SK-N-SH (cell line): ENCODE results near the gene DMKN. TPM values are rescaled to one million over a fixed set of nuclear protein-coding genes. Genes with fewer than 3 reads are reported as not detected.

ENCODE experiments used
- CTCF ChIA-PET: fragments of 300-600, 350-600 bp; formaldehyde crosslinking; extraction: SDS; loops from one replicate; lab custom pipeline; 2021; lab: Yijun Ruan, JAX
- POLR2A ChIA-PET: fragments of 350-600 bp; sonication (Branson Sonifier 250); formaldehyde crosslinking; extraction: SDS; loops from one replicate; lab custom pipeline; 2020; ENCODE audit warnings: antibody characterized with exemption, inconsistent platforms; lab: Yijun Ruan, JAX
- DNase-seq: peaks from one replicate; pipeline ENCODE4 v3.0.0; 2012
- H2AFZ ChIP-seq: fragments of 200-600 bp; sonication (generic); 2 replicates; pipeline ENCODE4 v1.8.1; 2016; ENCODE audit warnings: antibody characterized with exemption, mild to moderate bottlenecking, low read depth
- H3F3A ChIP-seq: fragments of 200-600 bp; sonication (generic); replicated peaks from 2 replicates; pipeline ENCODE3; 2016; ENCODE audit warnings: antibody characterized with exemption, mild to moderate bottlenecking; ENCODE audit not compliant: insufficient read depth
- H3K27ac ChIP-seq, 2 experiments: fragments of 200-500 bp in 1 of 2; fragments of 200-600 bp in 1 of 2; sonication (Bioruptor generic) in 1 of 2; sonication (generic), shearing (Covaris generic) in 1 of 2; 2 replicates each; pipeline versions ENCODE4 v1.5.1 to v1.6.1; 2014 to 2016; ENCODE audit warnings: low read depth in 2 of 2, inconsistent platforms in 1 of 2, low read length in 1 of 2, mild to moderate bottlenecking in 1 of 2, mixed read lengths in 1 of 2
- H3K27me3 ChIP-seq: fragments of 200-600 bp; sonication (generic), shearing (Covaris generic); 2 replicates; pipeline ENCODE4 v1.6.1; 2016; ENCODE audit warnings: mixed run types; ENCODE audit not compliant: insufficient read depth
- H3K36me3 ChIP-seq, 2 experiments: fragments of 200-500 bp in 1 of 2; fragments of 200-600 bp in 1 of 2; sonication (Bioruptor generic) in 1 of 2; sonication (generic) in 1 of 2; replicated peaks in 1 of 2; 2 replicates each; pipeline versions ENCODE3 to v1.5.1; 2014 to 2016; ENCODE audit warnings: low read length in 1 of 2, mild to moderate bottlenecking in 1 of 2; ENCODE audit not compliant: insufficient read depth in 2 of 2, control insufficient read depth in 1 of 2
- H3K4me1 ChIP-seq, 2 experiments: fragments of 200-500 bp in 1 of 2; fragments of 200-600 bp in 1 of 2; sonication (Bioruptor generic) in 1 of 2; sonication (generic), shearing (Covaris generic) in 1 of 2; 2 replicates each; pipeline versions ENCODE4 v1.5.1 to v1.6.1; 2014 to 2016; ENCODE audit warnings: low read depth in 1 of 2, low read length in 1 of 2, mixed run types in 1 of 2; ENCODE audit not compliant: insufficient read depth in 2 of 2, control insufficient read depth in 1 of 2
- H3K4me2 ChIP-seq: fragments of 200-600 bp; sonication (generic), shearing (Covaris generic); 2 replicates; pipeline ENCODE4 v1.6.1; 2017; ENCODE audit warnings: mixed run types
- H3K4me3 ChIP-seq, 2 experiments: fragments of 200-500 bp in 1 of 2; fragments of 200-600 bp in 1 of 2; sonication (Bioruptor generic) in 1 of 2; sonication (generic), shearing (Covaris generic) in 1 of 2; 2 replicates each; pipeline versions ENCODE4 v1.5.1 to v1.8.1; 2014 to 2016; ENCODE audit warnings: low read depth in 2 of 2, inconsistent platforms in 1 of 2, low read length in 1 of 2, mild to moderate bottlenecking in 1 of 2, mixed read lengths in 1 of 2, moderate library complexity in 1 of 2
- H3K79me2 ChIP-seq: fragments of 200-600 bp; sonication (generic); 2 replicates; pipeline ENCODE4 v1.8.1; 2017; ENCODE audit warnings: mild to moderate bottlenecking; ENCODE audit not compliant: insufficient read depth
- H3K9ac ChIP-seq: fragments of 200-600 bp; sonication (generic); 2 replicates; pipeline ENCODE4 v1.6.1; 2017; ENCODE audit warnings: mixed run types
- H3K9me2 ChIP-seq: fragments of 200-600 bp; sonication (generic); 2 replicates; pipeline ENCODE4 v1.6.1; 2017; ENCODE audit warnings: mixed run types
- H3K9me3 ChIP-seq: fragments of 200-600 bp; sonication (generic); 2 replicates; pipeline ENCODE4 v1.6.1; 2017; ENCODE audit warnings: mixed run types, mild to moderate bottlenecking, moderate library complexity
- H4K20me1 ChIP-seq: fragments of 200-600 bp; sonication (generic); 2 replicates; pipeline ENCODE4 v1.6.1; 2017; ENCODE audit warnings: mild to moderate bottlenecking, mixed run types; ENCODE audit not compliant: insufficient read depth
- CHD2 ChIP-seq: fragments of 150-350 bp; IDR thresholded peaks from 2 replicates; pipeline ENCODE4 v1.6.1; 2018; ENCODE audit warnings: low read length; ENCODE audit not compliant: partially characterized antibody
- FOSL2 ChIP-seq: IDR thresholded peaks from 2 replicates; pipeline ENCODE4 v1.4.0; 2012; ENCODE audit warnings: low read depth, mild to moderate bottlenecking, moderate library complexity, borderline replicate concordance
- FOXJ3 ChIP-seq: sonication (generic); formaldehyde crosslinking; IDR thresholded peaks from 2 replicates; pipeline ENCODE4 v1.5.1; 2020; ENCODE audit warnings: mild to moderate bottlenecking, missing genetic modification reagents
- FOXM1 ChIP-seq: IDR thresholded peaks from 2 replicates; pipeline ENCODE4 v1.4.0; 2012; ENCODE audit warnings: low read depth, mild to moderate bottlenecking
- GABPA ChIP-seq: IDR thresholded peaks from 2 replicates; pipeline ENCODE4 v1.4.0; 2012; ENCODE audit warnings: low read depth, mild to moderate bottlenecking
- JUND ChIP-seq: IDR thresholded peaks from 2 replicates; pipeline ENCODE4 v1.4.0; 2012
- MEF2A ChIP-seq: IDR thresholded peaks from 2 replicates; pipeline ENCODE4 v1.4.0; 2012; ENCODE audit warnings: low read depth, borderline replicate concordance
- MXI1 ChIP-seq: IDR thresholded peaks from 2 replicates; pipeline ENCODE4 v1.6.1; 2012; ENCODE audit warnings: mild to moderate bottlenecking, low read depth, low read length, improper control_type of control experiment
- NRF1 ChIP-seq: IDR thresholded peaks from 2 replicates; pipeline ENCODE4 v1.6.1; 2012; ENCODE audit warnings: low read depth, mild to moderate bottlenecking, low read length
- POLR2AphosphoS5 ChIP-seq: IDR thresholded peaks from 2 replicates; pipeline ENCODE4 v1.6.1; 2012; ENCODE audit warnings: low read depth, low read length
- RFX5 ChIP-seq: IDR thresholded peaks from 2 replicates; pipeline ENCODE4 v1.6.1; 2012; ENCODE audit warnings: mild to moderate bottlenecking, improper control_type of control experiment, low read length
- RXRA ChIP-seq: IDR thresholded peaks from 2 replicates; pipeline ENCODE4 v1.4.0; 2012; ENCODE audit warnings: low read depth, mild to moderate bottlenecking, borderline replicate concordance
- SIN3A ChIP-seq: IDR thresholded peaks from 2 replicates; pipeline ENCODE4 v1.6.1; 2012; ENCODE audit warnings: low read depth, mild to moderate bottlenecking, low read length, moderate library complexity, borderline replicate concordance
- SMC3 ChIP-seq: IDR thresholded peaks from 2 replicates; pipeline ENCODE4 v1.6.1; 2012; ENCODE audit warnings: low read depth, low read length, improper control_type of control experiment
- TCF12 ChIP-seq: IDR thresholded peaks from 2 replicates; pipeline ENCODE4 v1.4.0; 2012
- TEAD4 ChIP-seq: IDR thresholded peaks from 2 replicates; pipeline ENCODE4 v1.4.0; 2012; ENCODE audit warnings: mild to moderate bottlenecking, borderline replicate concordance; ENCODE audit not compliant: insufficient read depth
- YY1 ChIP-seq: IDR thresholded peaks from 2 replicates; pipeline ENCODE4 v1.4.0; 2012; ENCODE audit warnings: low read depth, mild to moderate bottlenecking
- WGBS: methylation state at CpG from one replicate; pipeline ENCODE4 v1.1.6; 2017; ENCODE audit warnings: low lambda C conversion rate; 5-methylcytosine and 5-hydroxymethylcytosine counted together
- polyA plus RNA-seq, 3 experiments: library from polyadenylated mRNA; depleted of rRNA; stranded (reverse); fragments of >200 nt; gene quantifications; 2 replicates each; pipeline ENCODE4 v1.2.3, GENCODE V29; 2012
- TF ChIP-seq, protein P1 (sequence below): IDR thresholded peaks from 2 replicates; pipeline ENCODE4 v1.4.0; 2012; ENCODE audit warnings: low read depth
- TF ChIP-seq, protein P2 (sequence below): IDR thresholded peaks from 2 replicates; pipeline ENCODE4; 2012
- TF ChIP-seq, protein P3 (sequence below): fragments of 150-350 bp; IDR thresholded peaks from 2 replicates; pipeline ENCODE4 v1.6.1; 2016; ENCODE audit warnings: mild to moderate bottlenecking, low read depth, low read length
- TF ChIP-seq, protein P4 (sequence below): fragments of 150-350 bp; IDR thresholded peaks from 2 replicates; pipeline ENCODE4 v1.6.1; 2017; ENCODE audit warnings: antibody characterized with exemption, low read length, low read depth, borderline replicate concordance
- TF ChIP-seq, protein P5 (sequence below): IDR thresholded peaks from 2 replicates; pipeline ENCODE4 v1.6.1; 2012; ENCODE audit warnings: mild to moderate bottlenecking, low read depth, low read length, moderate library complexity

DMKN gene
- polyA plus RNA-seq, 1 of the 3 experiments (the other 2 are of a cell fraction), result not detected

GRCh38 chr19:35493971-35494370 is 19.5 kb downstream of the DMKN start (continued):
- TF ChIP-seq TCF12, result no peak
- TF ChIP-seq FOXM1, result no peak
- TF ChIP-seq CHD2, result no peak
- no peak for TF ChIP-seq MEF2A
- no peak for TF ChIP-seq POLR2AphosphoS5

GRCh38 chr19:35491836-35492360 is 21.6 kb downstream of the DMKN start:
- H3K4me1 ChIP-seq, result peaks cover 0 to 2% of the 10 kb centered on the region in 2 experiments; a peak in 1 of 4 replicates
- H3F3A ChIP-seq, result no peaks in the 10 kb centered on the region
- H3K27ac ChIP-seq, result no peak overlapping the region
- WGBS, result 13% methylated on average over 8 of the region's 9 CpGs
- H3K27me3 ChIP-seq, result peaks cover 87% of the 10 kb centered on the region
- H3K4me3 ChIP-seq, result no peak overlapping the region
- TF ChIP-seq SIN3A (no peak), TCF12 (no peak), RXRA (no peak), JUND (no peak), MEF2A (no peak), RFX5 (no peak), FOSL2 (no peak), FOXJ3 (no peak), YY1 (no peak), NRF1 (no peak), SMC3 (no peak), TEAD4 (no peak), MXI1 (no peak), GABPA (no peak), FOXM1 (no peak)
- TF ChIP-seq, protein P1, sequence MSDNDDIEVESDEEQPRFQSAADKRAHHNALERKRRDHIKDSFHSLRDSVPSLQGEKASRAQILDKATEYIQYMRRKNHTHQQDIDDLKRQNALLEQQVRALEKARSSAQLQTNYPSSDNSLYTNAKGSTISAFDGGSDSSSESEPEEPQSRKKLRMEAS, result no peak
- TF ChIP-seq, protein P2, sequence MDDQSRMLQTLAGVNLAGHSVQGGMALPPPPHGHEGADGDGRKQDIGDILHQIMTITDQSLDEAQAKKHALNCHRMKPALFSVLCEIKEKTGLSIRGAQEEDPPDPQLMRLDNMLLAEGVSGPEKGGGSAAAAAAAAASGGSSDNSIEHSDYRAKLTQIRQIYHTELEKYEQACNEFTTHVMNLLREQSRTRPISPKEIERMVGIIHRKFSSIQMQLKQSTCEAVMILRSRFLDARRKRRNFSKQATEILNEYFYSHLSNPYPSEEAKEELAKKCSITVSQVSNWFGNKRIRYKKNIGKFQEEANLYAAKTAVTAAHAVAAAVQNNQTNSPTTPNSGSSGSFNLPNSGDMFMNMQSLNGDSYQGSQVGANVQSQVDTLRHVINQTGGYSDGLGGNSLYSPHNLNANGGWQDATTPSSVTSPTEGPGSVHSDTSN, result no peak
- TF ChIP-seq, protein P3, sequence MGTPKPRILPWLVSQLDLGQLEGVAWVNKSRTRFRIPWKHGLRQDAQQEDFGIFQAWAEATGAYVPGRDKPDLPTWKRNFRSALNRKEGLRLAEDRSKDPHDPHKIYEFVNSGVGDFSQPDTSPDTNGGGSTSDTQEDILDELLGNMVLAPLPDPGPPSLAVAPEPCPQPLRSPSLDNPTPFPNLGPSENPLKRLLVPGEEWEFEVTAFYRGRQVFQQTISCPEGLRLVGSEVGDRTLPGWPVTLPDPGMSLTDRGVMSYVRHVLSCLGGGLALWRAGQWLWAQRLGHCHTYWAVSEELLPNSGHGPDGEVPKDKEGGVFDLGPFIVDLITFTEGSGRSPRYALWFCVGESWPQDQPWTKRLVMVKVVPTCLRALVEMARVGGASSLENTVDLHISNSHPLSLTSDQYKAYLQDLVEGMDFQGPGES, result no peak
- TF ChIP-seq, protein P4, sequence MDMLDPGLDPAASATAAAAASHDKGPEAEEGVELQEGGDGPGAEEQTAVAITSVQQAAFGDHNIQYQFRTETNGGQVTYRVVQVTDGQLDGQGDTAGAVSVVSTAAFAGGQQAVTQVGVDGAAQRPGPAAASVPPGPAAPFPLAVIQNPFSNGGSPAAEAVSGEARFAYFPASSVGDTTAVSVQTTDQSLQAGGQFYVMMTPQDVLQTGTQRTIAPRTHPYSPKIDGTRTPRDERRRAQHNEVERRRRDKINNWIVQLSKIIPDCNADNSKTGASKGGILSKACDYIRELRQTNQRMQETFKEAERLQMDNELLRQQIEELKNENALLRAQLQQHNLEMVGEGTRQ, result no peak
- TF ChIP-seq, protein P5, sequence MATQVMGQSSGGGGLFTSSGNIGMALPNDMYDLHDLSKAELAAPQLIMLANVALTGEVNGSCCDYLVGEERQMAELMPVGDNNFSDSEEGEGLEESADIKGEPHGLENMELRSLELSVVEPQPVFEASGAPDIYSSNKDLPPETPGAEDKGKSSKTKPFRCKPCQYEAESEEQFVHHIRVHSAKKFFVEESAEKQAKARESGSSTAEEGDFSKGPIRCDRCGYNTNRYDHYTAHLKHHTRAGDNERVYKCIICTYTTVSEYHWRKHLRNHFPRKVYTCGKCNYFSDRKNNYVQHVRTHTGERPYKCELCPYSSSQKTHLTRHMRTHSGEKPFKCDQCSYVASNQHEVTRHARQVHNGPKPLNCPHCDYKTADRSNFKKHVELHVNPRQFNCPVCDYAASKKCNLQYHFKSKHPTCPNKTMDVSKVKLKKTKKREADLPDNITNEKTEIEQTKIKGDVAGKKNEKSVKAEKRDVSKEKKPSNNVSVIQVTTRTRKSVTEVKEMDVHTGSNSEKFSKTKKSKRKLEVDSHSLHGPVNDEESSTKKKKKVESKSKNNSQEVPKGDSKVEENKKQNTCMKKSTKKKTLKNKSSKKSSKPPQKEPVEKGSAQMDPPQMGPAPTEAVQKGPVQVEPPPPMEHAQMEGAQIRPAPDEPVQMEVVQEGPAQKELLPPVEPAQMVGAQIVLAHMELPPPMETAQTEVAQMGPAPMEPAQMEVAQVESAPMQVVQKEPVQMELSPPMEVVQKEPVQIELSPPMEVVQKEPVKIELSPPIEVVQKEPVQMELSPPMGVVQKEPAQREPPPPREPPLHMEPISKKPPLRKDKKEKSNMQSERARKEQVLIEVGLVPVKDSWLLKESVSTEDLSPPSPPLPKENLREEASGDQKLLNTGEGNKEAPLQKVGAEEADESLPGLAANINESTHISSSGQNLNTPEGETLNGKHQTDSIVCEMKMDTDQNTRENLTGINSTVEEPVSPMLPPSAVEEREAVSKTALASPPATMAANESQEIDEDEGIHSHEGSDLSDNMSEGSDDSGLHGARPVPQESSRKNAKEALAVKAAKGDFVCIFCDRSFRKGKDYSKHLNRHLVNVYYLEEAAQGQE, result no peak
- no peak overlapping the region for H3K4me2 ChIP-seq
- no peak for DNase-seq
- H3K79me2 ChIP-seq, result no peaks in the 10 kb centered on the region
- no peaks in the 10 kb centered on the region for H3K9me3 ChIP-seq
- CTCF ChIA-PET, result interaction anchor here (1.0 to 8.1 kb wide), 5 partner anchors 15 to 144 kb away, joined by 3 to 127 read pairs (median 5); partner anchors contain the start of gene FFAR1
- H2AFZ ChIP-seq, result no peak overlapping the region
- no peaks in the 10 kb centered on the region for H4K20me1 ChIP-seq
- no peaks in the 10 kb centered on the region for H3K36me3 ChIP-seq
- no peaks in the 10 kb centered on the region for H3K9me2 ChIP-seq
- POLR2A ChIA-PET, result no interaction called here
- H3K9ac ChIP-seq, result no peak overlapping the region
